Measurements from ENCODE around the gene ZNF627.
"Not testable (repeated sequence)": the region's sequence is repeated elsewhere in the genome, so short reads cannot be mapped to it uniquely, and the experiment has no call there.

The ZNF627 gene

GRCh38 chr19:11574689-11575088, 22.6 kb upstream of the ZNF627 start:
- DNase-seq (ENCODE audit: low read depth in 2 of 2): no peak

GRCh38 chr19:11576227-11576626, 21.1 kb upstream of the ZNF627 start:
- DNase-seq (ENCODE audit: low read depth in 2 of 2): no peak

- DNase-seq (ENCODE audit: low read depth in 2 of 2): no peak
Measured at GRCh38 chr19:11577451-11578257, 19.6 kb upstream of the ZNF627 start, which contains the start of gene ACP5. TSS of gene ACP5 (minus strand) at chr19:11577645. CDS start at chr19:11577317, 328 bp downstream.

GRCh38 chr19:11578258-11579142, 18.8 kb upstream of the ZNF627 start:
- no peak for DNase-seq (ENCODE audit: low read depth in 2 of 2)

- no peak for DNase-seq (ENCODE audit: low read depth in 2 of 2)
Measured at GRCh38 chr19:11580116-11580515, 17.2 kb upstream of the ZNF627 start.

GRCh38 chr19:11581740-11582139, 15.5 kb upstream of the ZNF627 start:
- peak in 1 of 2 donors; percentile 57 for DNase-seq (ENCODE audit: low read depth in 2 of 2)

GRCh38 chr19:11586331-11586730, 11.0 kb upstream of the ZNF627 start:
- no peak for DNase-seq (ENCODE audit: low read depth in 2 of 2)

- DNase-seq (ENCODE audit: low read depth in 2 of 2): peak; percentile 55 to 66
Measured at GRCh38 chr19:11587302-11587974, 9.8 kb upstream of the ZNF627 start.

- no peak for DNase-seq (ENCODE audit: low read depth in 2 of 2)
Measured at GRCh38 chr19:11587975-11588631, 9.2 kb upstream of the ZNF627 start.

- no peak for DNase-seq (ENCODE audit: low read depth in 2 of 2)
Measured at GRCh38 chr19:11594084-11594483, 3.2 kb upstream of the ZNF627 start.

- DNase-seq (ENCODE audit: low read depth in 2 of 2): no peak
Measured at GRCh38 chr19:11596156-11596555, 1.1 kb upstream of the ZNF627 start.

- DNase-seq (ENCODE audit: low read depth in 2 of 2): no peak
Measured at GRCh38 chr19:11598103-11598483, 810 bp downstream of the ZNF627 start.

GRCh38 chr19:11598746-11599145, 1.5 kb downstream of the ZNF627 start:
- no peak for DNase-seq (ENCODE audit: low read depth in 2 of 2)

- DNase-seq (ENCODE audit: low read depth in 2 of 2): not testable (repeated sequence)
Measured at GRCh38 chr19:11599704-11600103, 2.4 kb downstream of the ZNF627 start.

GRCh38 chr19:11606484-11606883, 9.2 kb downstream of the ZNF627 start:
- no peak for DNase-seq (ENCODE audit: low read depth in 2 of 2)

GRCh38 chr19:11611730-11612129, 14.4 kb downstream of the ZNF627 start:
- no peak for DNase-seq (ENCODE audit: low read depth in 2 of 2)

- DNase-seq (ENCODE audit: low read depth in 2 of 2): no peak
Measured at GRCh38 chr19:11612816-11613511, 15.7 kb downstream of the ZNF627 start.

- no peak for DNase-seq (ENCODE audit: low read depth in 2 of 2)
Measured at GRCh38 chr19:11617180-11618062, 20.1 kb downstream of the ZNF627 start.

- DNase-seq (ENCODE audit: low read depth in 2 of 2): no peak
Measured at GRCh38 chr19:11620553-11620952, 23.3 kb downstream of the ZNF627 start.

GRCh38 chr19:11622401-11622800, 25.1 kb downstream of the ZNF627 start:
- not testable (repeated sequence) for DNase-seq (ENCODE audit: low read depth in 2 of 2)

Measured in stimulated activated CD4-positive, alpha-beta T cell treated with anti-CD3 and anti-CD28 coated beads, Interleukin-15, amount 100 ng/mL, for 48 hours (primary cell).